ENCODE data around the gene CA9. TPM values are rescaled to one million over a fixed set of nuclear protein-coding genes. Genes with fewer than 3 reads are reported as not detected.
"Not testable (repeated sequence)": the region's sequence is repeated elsewhere in the genome, so short reads cannot be mapped to it uniquely, and the experiment has no call there.

CA9 gene
- total and polyA plus RNA-seq, 2 donors (not counting 3 experiments of a cell fraction or from before 2014, with no cell fraction given), result 0.18 TPM; not detected in 1

- H3K4me3 ChIP-seq (replicated peaks in 1 of 3; ENCODE audit: insufficient read depth in 1 of 3, low read depth in 1 of 3, low read length in 3 of 3); H3K36me3 ChIP-seq (ENCODE audit: control insufficient read depth in 2 of 2, extremely low read depth in 1 of 2, insufficient read depth in 2 of 2, low read length in 2 of 2); H3K9me1 ChIP-seq (replicated peaks; ENCODE audit: control insufficient read depth, extremely low read depth, insufficient read depth, low read length); H3K4me2 ChIP-seq (ENCODE audit: insufficient read depth, low read length); H3K27ac ChIP-seq (ENCODE audit: insufficient read depth, low read depth, low read length); dilution Hi-C loops (cut with MboI; ENCODE audit: extremely low pct_ligation_motif_present, low sequenced_read_pairs); DNase-seq (ENCODE audit: low read depth, low spot score); CTCF ChIA-PET; H3K9ac ChIP-seq (replicated peaks; ENCODE audit: extremely low read depth, insufficient read depth, low read length); FAIRE-seq; H3K9me3 ChIP-seq (replicated peaks; ENCODE audit: control insufficient read depth, insufficient read depth, low read length); POLR2A ChIA-PET; BruUV-seq (replicated peaks); H2AFZ ChIP-seq (ENCODE audit: low read depth, low read length); H3K79me2 ChIP-seq (ENCODE audit: control insufficient read depth, insufficient read depth, low read length); intact Hi-C loops (cut with micrococcal nuclease); H3K27me3 ChIP-seq (ENCODE audit: control insufficient read depth in 2 of 2, insufficient read depth in 2 of 2, low read length in 2 of 2); H4K20me1 ChIP-seq (replicated peaks; ENCODE audit: control insufficient read depth, extremely low read depth, insufficient read depth, low read length); H3K4me1 ChIP-seq (ENCODE audit: control insufficient read depth, extremely low read depth, insufficient read depth, low read length): not testable (repeated sequence)
These were observed 36.9 kb upstream of the CA9 start for GRCh38 chr9:35636877-35637246.

- CTCF ChIA-PET; BruUV-seq (replicated peaks): not testable (repeated sequence)
These were observed 36.2 kb upstream of the CA9 start for GRCh38 chr9:35637427-35637955.

GRCh38 chr9:35638751-35639150 lies 35.0 kb upstream of the CA9 start:
- dilution Hi-C loops (cut with MboI; ENCODE audit: extremely low pct_ligation_motif_present, low sequenced_read_pairs); H3K36me3 ChIP-seq (ENCODE audit: control insufficient read depth in 2 of 2, extremely low read depth in 1 of 2, insufficient read depth in 2 of 2, low read length in 2 of 2); H3K27me3 ChIP-seq (ENCODE audit: control insufficient read depth in 2 of 2, insufficient read depth in 2 of 2, low read length in 2 of 2); BruUV-seq (replicated peaks); DNase-seq (ENCODE audit: low read depth, low spot score); H3K4me1 ChIP-seq (ENCODE audit: control insufficient read depth, extremely low read depth, insufficient read depth, low read length); H3K27ac ChIP-seq (ENCODE audit: insufficient read depth, low read depth, low read length); H4K20me1 ChIP-seq (replicated peaks; ENCODE audit: control insufficient read depth, extremely low read depth, insufficient read depth, low read length); H3K79me2 ChIP-seq (ENCODE audit: control insufficient read depth, insufficient read depth, low read length); H3K4me2 ChIP-seq (ENCODE audit: insufficient read depth, low read length); H3K9me3 ChIP-seq (replicated peaks; ENCODE audit: control insufficient read depth, insufficient read depth, low read length); H3K4me3 ChIP-seq (replicated peaks in 1 of 3; ENCODE audit: insufficient read depth in 1 of 3, low read depth in 1 of 3, low read length in 3 of 3); H3K9me1 ChIP-seq (replicated peaks; ENCODE audit: control insufficient read depth, extremely low read depth, insufficient read depth, low read length); FAIRE-seq; H2AFZ ChIP-seq (ENCODE audit: low read depth, low read length); intact Hi-C loops (cut with micrococcal nuclease); H3K9ac ChIP-seq (replicated peaks; ENCODE audit: extremely low read depth, insufficient read depth, low read length); POLR2A ChIA-PET: not testable (repeated sequence)
- CTCF ChIA-PET, result interaction anchor here (0.6 kb wide), 1 partner anchor 245 kb away, joined by 4 read pairs; no protein-coding TSS in a partner anchor

More at GRCh38 chr9:35637427-35637955, 36.2 kb upstream of the CA9 start:
- intact Hi-C loops (cut with micrococcal nuclease); FAIRE-seq; H3K9ac ChIP-seq (replicated peaks; ENCODE audit: extremely low read depth, insufficient read depth, low read length); dilution Hi-C loops (cut with MboI; ENCODE audit: extremely low pct_ligation_motif_present, low sequenced_read_pairs); H3K4me3 ChIP-seq (replicated peaks in 1 of 3; ENCODE audit: insufficient read depth in 1 of 3, low read depth in 1 of 3, low read length in 3 of 3); H3K79me2 ChIP-seq (ENCODE audit: control insufficient read depth, insufficient read depth, low read length); H3K9me1 ChIP-seq (replicated peaks; ENCODE audit: control insufficient read depth, extremely low read depth, insufficient read depth, low read length); H3K27ac ChIP-seq (ENCODE audit: insufficient read depth, low read depth, low read length); H3K27me3 ChIP-seq (ENCODE audit: control insufficient read depth in 2 of 2, insufficient read depth in 2 of 2, low read length in 2 of 2); H2AFZ ChIP-seq (ENCODE audit: low read depth, low read length); H4K20me1 ChIP-seq (replicated peaks; ENCODE audit: control insufficient read depth, extremely low read depth, insufficient read depth, low read length); H3K9me3 ChIP-seq (replicated peaks; ENCODE audit: control insufficient read depth, insufficient read depth, low read length); DNase-seq (ENCODE audit: low read depth, low spot score); H3K36me3 ChIP-seq (ENCODE audit: control insufficient read depth in 2 of 2, extremely low read depth in 1 of 2, insufficient read depth in 2 of 2, low read length in 2 of 2); POLR2A ChIA-PET; H3K4me1 ChIP-seq (ENCODE audit: control insufficient read depth, extremely low read depth, insufficient read depth, low read length); H3K4me2 ChIP-seq (ENCODE audit: insufficient read depth, low read length): not testable (repeated sequence)

GRCh38 chr9:35639225-35639624 lies 34.5 kb upstream of the CA9 start:
- POLR2A ChIA-PET, result not testable (repeated sequence)
- CTCF ChIA-PET, result interaction anchor here (1.3 to 1.6 kb wide), 2 partner anchors 28 to 35 kb away, joined by 3 to 4 read pairs; no protein-coding TSS in a partner anchor

More at GRCh38 chr9:35639225-35639624, 34.5 kb upstream of the CA9 start:
- H3K4me3 ChIP-seq (replicated peaks in 1 of 3; ENCODE audit: insufficient read depth in 1 of 3, low read depth in 1 of 3, low read length in 3 of 3); H3K36me3 ChIP-seq (ENCODE audit: control insufficient read depth in 2 of 2, extremely low read depth in 1 of 2, insufficient read depth in 2 of 2, low read length in 2 of 2); BruUV-seq (replicated peaks); dilution Hi-C loops (cut with MboI; ENCODE audit: extremely low pct_ligation_motif_present, low sequenced_read_pairs); H3K27me3 ChIP-seq (ENCODE audit: control insufficient read depth in 2 of 2, insufficient read depth in 2 of 2, low read length in 2 of 2); H2AFZ ChIP-seq (ENCODE audit: low read depth, low read length); H3K9ac ChIP-seq (replicated peaks; ENCODE audit: extremely low read depth, insufficient read depth, low read length); intact Hi-C loops (cut with micrococcal nuclease); H3K4me2 ChIP-seq (ENCODE audit: insufficient read depth, low read length); FAIRE-seq; H3K27ac ChIP-seq (ENCODE audit: insufficient read depth, low read depth, low read length); H3K79me2 ChIP-seq (ENCODE audit: control insufficient read depth, insufficient read depth, low read length); H4K20me1 ChIP-seq (replicated peaks; ENCODE audit: control insufficient read depth, extremely low read depth, insufficient read depth, low read length); H3K9me1 ChIP-seq (replicated peaks; ENCODE audit: control insufficient read depth, extremely low read depth, insufficient read depth, low read length); DNase-seq (ENCODE audit: low read depth, low spot score); H3K9me3 ChIP-seq (replicated peaks; ENCODE audit: control insufficient read depth, insufficient read depth, low read length); H3K4me1 ChIP-seq (ENCODE audit: control insufficient read depth, extremely low read depth, insufficient read depth, low read length): not testable (repeated sequence)
